OCI-LY7 (cell line): ENCODE data around the gene ASS1. TPM values are rescaled to one million over a fixed set of nuclear protein-coding genes. Genes with fewer than 3 reads are reported as not detected.

Experiments used
- BruUV-seq: library from RNA; stranded (reverse); fragments of 400-500 nt; replicated peaks from 2 replicates; lab custom pipeline; 2021; lab: Mats Ljungman, UMichigan
- CTCF ChIA-PET: fragments of 300-600 bp; sonication (Branson Sonifier 250); formaldehyde crosslinking; loops from one replicate; lab custom pipeline; 2022; ENCODE audit warnings: antibody characterized with exemption; ENCODE audit not compliant: unreplicated experiment; lab: Charles Lee
- POLR2A ChIA-PET: fragments of 300-600 bp; sonication (Branson Sonifier 250); formaldehyde crosslinking; loops from one replicate; lab custom pipeline; 2022; ENCODE audit warnings: antibody characterized with exemption; lab: Charles Lee
- DNase-seq: peaks from one replicate; pipeline ENCODE4 v3.0.0-alpha.2; 2015; ENCODE audit warnings: low spot score
- H2AFZ ChIP-seq: fragments of 200-600 bp; sonication (generic), shearing (Covaris generic); 2 replicates; pipeline ENCODE4 v1.6.1; 2014; ENCODE audit warnings: mild to moderate bottlenecking, antibody characterized with exemption, low read length, moderate library complexity
- H3K27ac ChIP-seq: fragments of 200-600 bp; sonication (generic); 2 replicates; pipeline ENCODE4 v1.5.1; 2014; ENCODE audit warnings: mixed run types, low read depth, mild to moderate bottlenecking, moderate library complexity, low read length, inconsistent platforms; ENCODE audit not compliant: poor library complexity, severe bottlenecking
- H3K36me3 ChIP-seq: fragments of 200-600 bp; sonication (generic); 2 replicates; pipeline ENCODE4 v1.6.1; 2014; ENCODE audit warnings: mild to moderate bottlenecking, antibody characterized with exemption, low read length, moderate library complexity, mixed read lengths; ENCODE audit not compliant: insufficient read depth
- H3K4me1 ChIP-seq: fragments of 200-600 bp; sonication (generic); 2 replicates; pipeline ENCODE4 v1.5.1; 2014; ENCODE audit warnings: mild to moderate bottlenecking, low read length; ENCODE audit not compliant: insufficient read depth, poor library complexity, severe bottlenecking
- H3K4me2 ChIP-seq: fragments of 200-600 bp; sonication (generic); 2 replicates; pipeline ENCODE4 v1.6.1; 2014; ENCODE audit warnings: mild to moderate bottlenecking, low read length
- H3K4me3 ChIP-seq: fragments of 200-600 bp; sonication (generic); 2 replicates; pipeline ENCODE4 v1.5.1; 2014; ENCODE audit warnings: mild to moderate bottlenecking, low read depth, low read length; ENCODE audit not compliant: poor library complexity, severe bottlenecking
- H3K79me2 ChIP-seq: fragments of 200-600 bp; sonication (generic); 2 replicates; pipeline ENCODE4 v1.6.1; 2016; ENCODE audit warnings: low read depth, mild to moderate bottlenecking, low read length, moderate library complexity, mixed read lengths; ENCODE audit not compliant: insufficient read depth
- H3K9me2 ChIP-seq: fragments of 200-600 bp; sonication (generic); 2 replicates; pipeline ENCODE4 v1.6.1; 2016; ENCODE audit warnings: mild to moderate bottlenecking, low read length, mixed read lengths; ENCODE audit not compliant: insufficient read depth
- H3K9me3 ChIP-seq: fragments of 200-600 bp; sonication (generic); 2 replicates; pipeline ENCODE4 v1.6.1; 2014; ENCODE audit warnings: mild to moderate bottlenecking, mixed run types, low read length, mixed read lengths
- H4K20me1 ChIP-seq: fragments of 200-600 bp; sonication (generic); 2 replicates; pipeline ENCODE4 v1.6.1; 2014; ENCODE audit warnings: mild to moderate bottlenecking, antibody characterized with exemption, low read length, moderate library complexity, mixed read lengths; ENCODE audit not compliant: insufficient read depth
- EZH2phosphoT487 ChIP-seq: fragments of 200-600 bp; sonication (generic); IDR thresholded peaks from 2 replicates; pipeline ENCODE4 v1.6.1; 2018; ENCODE audit warnings: low read depth, borderline replicate concordance, mild to moderate bottlenecking, mixed run types, antibody characterized with exemption, low read length, moderate library complexity, mixed read lengths
- intact Hi-C: fragments of 100-400 bp; cut with micrococcal nuclease; formaldehyde crosslinking; loops from one replicate; pipeline ENCODE4 v1.10.0; 2022; ENCODE audit not compliant: unreplicated experiment
- total RNA-seq, 2 experiments: library from RNA; depleted of rRNA in 1 of 2; stranded (reverse); fragments of >200 nt in 1 of 2; shearing (Covaris generic) in 1 of 2; gene quantifications; 2 replicates each; pipeline ENCODE4 v1.2.3, GENCODE V29; 2014 to 2022
- TF ChIP-seq, protein P1 (sequence below): fragments of 200-600 bp; sonication (generic); conservative IDR thresholded peaks from 2 replicates; pipeline ENCODE4 v1.5.1; 2014; ENCODE audit warnings: mild to moderate bottlenecking, antibody characterized with exemption, low read length, moderate library complexity, mixed read lengths

The ASS1 gene
- total RNA-seq, 2 experiments from 2014 or later: 0.70 to 16.3 TPM

DNA sequence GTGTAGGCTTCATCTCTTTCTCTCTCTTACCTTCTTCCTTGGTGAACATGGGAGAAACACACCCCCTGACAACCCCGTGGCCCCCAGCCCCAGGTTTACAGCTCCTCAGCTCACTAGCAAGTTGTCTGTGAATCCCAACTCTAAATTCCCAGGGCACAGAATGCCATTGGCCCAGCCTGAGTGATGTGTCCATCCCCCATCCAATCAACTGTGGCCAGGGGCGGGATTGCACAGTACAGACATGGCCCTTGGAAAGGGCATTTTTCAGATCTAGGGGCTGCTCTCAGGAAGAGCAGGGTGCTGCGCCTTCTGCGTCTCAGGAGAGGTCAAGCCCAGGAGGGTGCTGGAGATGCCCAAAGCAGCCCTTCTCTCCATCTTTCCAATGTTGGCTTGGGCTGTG lies 48.2 kb upstream of the ASS1 start:
- H4K20me1 ChIP-seq: no peaks in the 10 kb centered on the region
- H2AFZ ChIP-seq: no peak overlapping the region
- H3K9me3 ChIP-seq: no peaks in the 10 kb centered on the region
- H3K27ac ChIP-seq: no peak overlapping the region
- intact Hi-C loops: no loop called here
- DNase-seq: no peak
- H3K79me2 ChIP-seq: no peaks in the 10 kb centered on the region
- H3K4me1 ChIP-seq: no peaks in the 10 kb centered on the region
- H3K4me3 ChIP-seq: no peak overlapping the region
- TF ChIP-seq, protein P1, sequence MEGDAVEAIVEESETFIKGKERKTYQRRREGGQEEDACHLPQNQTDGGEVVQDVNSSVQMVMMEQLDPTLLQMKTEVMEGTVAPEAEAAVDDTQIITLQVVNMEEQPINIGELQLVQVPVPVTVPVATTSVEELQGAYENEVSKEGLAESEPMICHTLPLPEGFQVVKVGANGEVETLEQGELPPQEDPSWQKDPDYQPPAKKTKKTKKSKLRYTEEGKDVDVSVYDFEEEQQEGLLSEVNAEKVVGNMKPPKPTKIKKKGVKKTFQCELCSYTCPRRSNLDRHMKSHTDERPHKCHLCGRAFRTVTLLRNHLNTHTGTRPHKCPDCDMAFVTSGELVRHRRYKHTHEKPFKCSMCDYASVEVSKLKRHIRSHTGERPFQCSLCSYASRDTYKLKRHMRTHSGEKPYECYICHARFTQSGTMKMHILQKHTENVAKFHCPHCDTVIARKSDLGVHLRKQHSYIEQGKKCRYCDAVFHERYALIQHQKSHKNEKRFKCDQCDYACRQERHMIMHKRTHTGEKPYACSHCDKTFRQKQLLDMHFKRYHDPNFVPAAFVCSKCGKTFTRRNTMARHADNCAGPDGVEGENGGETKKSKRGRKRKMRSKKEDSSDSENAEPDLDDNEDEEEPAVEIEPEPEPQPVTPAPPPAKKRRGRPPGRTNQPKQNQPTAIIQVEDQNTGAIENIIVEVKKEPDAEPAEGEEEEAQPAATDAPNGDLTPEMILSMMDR: no peak
- TF ChIP-seq EZH2phosphoT487: no peak
- ChIA-PET CTCF (no interaction called here), POLR2A (no interaction called here)
- no peak overlapping the region for H3K4me2 ChIP-seq
- H3K36me3 ChIP-seq: no peaks in the 10 kb centered on the region
- BruUV-seq: no TSS peak
- no peaks in the 10 kb centered on the region for H3K9me2 ChIP-seq

DNA sequence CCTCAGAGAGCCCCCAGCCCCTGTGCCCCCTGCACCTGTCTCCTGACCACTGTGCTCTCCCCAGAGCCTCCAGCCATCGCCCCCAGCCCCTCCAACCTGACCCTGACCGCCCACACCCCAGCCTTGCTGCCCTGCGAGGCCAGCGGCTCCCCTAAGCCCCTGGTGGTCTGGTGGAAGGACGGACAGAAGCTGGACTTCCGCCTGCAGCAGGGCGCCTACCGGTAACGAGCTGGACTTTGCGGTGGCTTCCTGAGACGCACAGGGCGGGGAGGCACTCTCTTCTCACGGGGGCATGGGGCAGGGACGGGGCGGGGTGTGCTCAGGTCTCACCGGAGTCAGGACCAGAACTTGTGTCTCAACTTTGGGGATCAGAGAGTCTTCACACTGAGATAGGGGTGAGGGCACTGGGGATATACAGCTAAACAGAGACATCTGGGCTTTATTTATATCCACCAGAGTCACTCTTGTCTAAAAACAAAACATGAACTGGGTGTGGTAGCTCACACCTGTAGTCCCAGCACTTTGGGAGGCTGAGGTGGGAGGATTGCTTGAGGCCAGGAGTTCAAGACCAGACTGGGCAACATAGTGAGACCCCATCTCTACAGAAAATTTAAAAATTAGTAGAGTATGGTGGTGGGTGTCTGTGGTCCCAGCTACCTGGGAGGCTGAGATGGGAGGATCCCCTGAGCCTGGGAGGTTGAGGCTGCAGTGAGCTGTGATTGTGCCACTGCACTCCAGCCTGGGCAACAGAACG lies 46.1 kb upstream of the ASS1 start:
- H3K4me1 ChIP-seq: no peaks in the 10 kb centered on the region
- H3K4me2 ChIP-seq: no peak overlapping the region
- no peak overlapping the region for H3K27ac ChIP-seq
- intact Hi-C loops: no loop called here
- H3K9me2 ChIP-seq: no peaks in the 10 kb centered on the region
- H4K20me1 ChIP-seq: no peaks in the 10 kb centered on the region
- ChIA-PET CTCF (no interaction called here), POLR2A (interaction anchor here (0.6 to 0.7 kb wide), 2 partner anchors 16 to 586 kb away, joined by 5 to 6 read pairs; no protein-coding TSS in a partner anchor)
- no peak overlapping the region for H3K4me3 ChIP-seq
- no peaks in the 10 kb centered on the region for H3K79me2 ChIP-seq
- TF ChIP-seq, protein P1: no peak
- TF ChIP-seq EZH2phosphoT487: no peak
- DNase-seq: no peak
- H2AFZ ChIP-seq: no peak overlapping the region
- no TSS peak for BruUV-seq
- H3K9me3 ChIP-seq: no peaks in the 10 kb centered on the region
- no peaks in the 10 kb centered on the region for H3K36me3 ChIP-seq

DNA sequence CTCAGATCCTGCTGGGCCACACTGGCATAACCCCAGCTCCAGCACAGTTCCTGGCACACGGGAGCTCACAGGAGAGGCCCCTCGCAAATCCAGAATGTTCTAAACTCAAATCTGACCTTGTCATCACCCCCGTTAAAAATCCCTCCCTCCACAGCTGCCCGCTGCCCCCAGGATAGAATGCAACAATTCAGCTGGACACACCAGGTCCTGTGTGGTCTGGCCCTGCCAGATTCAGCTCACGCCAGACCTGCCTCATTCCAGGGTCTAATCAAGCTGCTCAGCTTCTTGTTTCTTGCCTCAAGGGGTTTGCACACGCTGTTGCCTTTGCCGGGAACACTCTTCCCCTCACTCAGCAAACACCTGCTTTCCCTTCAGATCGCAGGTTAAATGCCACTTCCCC lies 45.0 kb upstream of the ASS1 start:
- intact Hi-C loops: no loop called here
- H2AFZ ChIP-seq: no peak overlapping the region
- H4K20me1 ChIP-seq: no peaks in the 10 kb centered on the region
- no peaks in the 10 kb centered on the region for H3K9me2 ChIP-seq
- ChIA-PET POLR2A (no interaction called here), CTCF (no interaction called here)
- no peak for DNase-seq
- H3K79me2 ChIP-seq: no peaks in the 10 kb centered on the region
- BruUV-seq: no TSS peak
- no peaks in the 10 kb centered on the region for H3K9me3 ChIP-seq
- H3K4me3 ChIP-seq: no peak overlapping the region
- no peak overlapping the region for H3K4me2 ChIP-seq
- no peaks in the 10 kb centered on the region for H3K4me1 ChIP-seq
- no peaks in the 10 kb centered on the region for H3K36me3 ChIP-seq
- H3K27ac ChIP-seq: no peak overlapping the region
- TF ChIP-seq, protein P1: no peak
- no peak for TF ChIP-seq EZH2phosphoT487
